Measurements from ENCODE around the gene CXXC5. TPM values are rescaled to one million over a fixed set of nuclear protein-coding genes. Genes with fewer than 3 reads are reported as not detected.

Gene CXXC5
- total and polyA plus RNA-seq, 9 of the 15 experiments (the other 6 are each of a cell fraction or from before 2014, with no cell fraction given) = 1.9 to 123 (median 45.8) TPM

DNA sequence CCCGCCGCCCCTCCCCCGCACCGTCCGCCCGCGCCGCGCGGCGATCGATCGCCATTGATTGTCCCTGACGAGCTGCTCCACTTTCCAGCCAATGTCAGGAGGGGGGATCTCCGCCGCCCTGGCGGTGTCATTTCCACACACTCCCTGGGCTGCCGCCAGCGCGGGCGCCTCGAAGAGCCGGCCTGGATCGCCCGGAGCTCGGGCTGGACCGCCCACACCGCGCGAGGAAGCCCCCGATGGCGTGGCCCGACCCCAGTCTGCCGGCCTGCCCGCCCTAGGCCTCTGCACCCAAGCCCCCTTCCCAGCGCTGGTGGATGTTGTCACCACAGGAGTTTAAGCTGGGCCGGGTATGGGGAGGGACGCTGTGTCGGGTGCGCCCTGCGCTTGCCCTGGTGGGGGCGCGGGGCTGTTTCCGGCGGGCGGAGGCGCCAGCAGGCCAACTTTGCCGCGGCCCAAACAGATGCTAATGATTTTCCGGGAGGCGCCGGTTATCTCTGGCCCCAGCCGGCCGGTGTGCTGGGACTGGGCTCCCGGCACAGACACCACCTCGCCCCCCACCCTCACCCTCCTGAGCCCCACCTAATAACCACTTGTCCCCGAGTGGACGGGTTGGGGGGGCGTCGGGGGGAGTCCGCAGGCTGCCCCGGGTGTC, 10.6 kb upstream of the CXXC5 start (continued):
- TF ChIP-seq FOSL1 (tag; conservative IDR thresholded peaks at IDR 0.05) = no peak
- TF ChIP-seq CREM (IDR thresholded peaks at IDR 0.05; ENCODE audit: low read depth) = peak; percentile 57; the same call in 1 of the 2 replicates
- TF ChIP-seq MECOM (CRISPR knock-in tag; IDR thresholded peaks at IDR 0.05) = peak; percentile 62; the same call in 1 of the 2 replicates
- TF ChIP-seq, protein P1, sequence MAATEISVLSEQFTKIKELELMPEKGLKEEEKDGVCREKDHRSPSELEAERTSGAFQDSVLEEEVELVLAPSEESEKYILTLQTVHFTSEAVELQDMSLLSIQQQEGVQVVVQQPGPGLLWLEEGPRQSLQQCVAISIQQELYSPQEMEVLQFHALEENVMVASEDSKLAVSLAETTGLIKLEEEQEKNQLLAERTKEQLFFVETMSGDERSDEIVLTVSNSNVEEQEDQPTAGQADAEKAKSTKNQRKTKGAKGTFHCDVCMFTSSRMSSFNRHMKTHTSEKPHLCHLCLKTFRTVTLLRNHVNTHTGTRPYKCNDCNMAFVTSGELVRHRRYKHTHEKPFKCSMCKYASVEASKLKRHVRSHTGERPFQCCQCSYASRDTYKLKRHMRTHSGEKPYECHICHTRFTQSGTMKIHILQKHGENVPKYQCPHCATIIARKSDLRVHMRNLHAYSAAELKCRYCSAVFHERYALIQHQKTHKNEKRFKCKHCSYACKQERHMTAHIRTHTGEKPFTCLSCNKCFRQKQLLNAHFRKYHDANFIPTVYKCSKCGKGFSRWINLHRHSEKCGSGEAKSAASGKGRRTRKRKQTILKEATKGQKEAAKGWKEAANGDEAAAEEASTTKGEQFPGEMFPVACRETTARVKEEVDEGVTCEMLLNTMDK (IDR thresholded peaks at IDR 0.05; ENCODE audit: borderline replicate concordance, insufficient read depth, low read depth, low read length, poor library complexity, severe bottlenecking) = peak; percentile 61
- TF ChIP-seq, protein P2, sequence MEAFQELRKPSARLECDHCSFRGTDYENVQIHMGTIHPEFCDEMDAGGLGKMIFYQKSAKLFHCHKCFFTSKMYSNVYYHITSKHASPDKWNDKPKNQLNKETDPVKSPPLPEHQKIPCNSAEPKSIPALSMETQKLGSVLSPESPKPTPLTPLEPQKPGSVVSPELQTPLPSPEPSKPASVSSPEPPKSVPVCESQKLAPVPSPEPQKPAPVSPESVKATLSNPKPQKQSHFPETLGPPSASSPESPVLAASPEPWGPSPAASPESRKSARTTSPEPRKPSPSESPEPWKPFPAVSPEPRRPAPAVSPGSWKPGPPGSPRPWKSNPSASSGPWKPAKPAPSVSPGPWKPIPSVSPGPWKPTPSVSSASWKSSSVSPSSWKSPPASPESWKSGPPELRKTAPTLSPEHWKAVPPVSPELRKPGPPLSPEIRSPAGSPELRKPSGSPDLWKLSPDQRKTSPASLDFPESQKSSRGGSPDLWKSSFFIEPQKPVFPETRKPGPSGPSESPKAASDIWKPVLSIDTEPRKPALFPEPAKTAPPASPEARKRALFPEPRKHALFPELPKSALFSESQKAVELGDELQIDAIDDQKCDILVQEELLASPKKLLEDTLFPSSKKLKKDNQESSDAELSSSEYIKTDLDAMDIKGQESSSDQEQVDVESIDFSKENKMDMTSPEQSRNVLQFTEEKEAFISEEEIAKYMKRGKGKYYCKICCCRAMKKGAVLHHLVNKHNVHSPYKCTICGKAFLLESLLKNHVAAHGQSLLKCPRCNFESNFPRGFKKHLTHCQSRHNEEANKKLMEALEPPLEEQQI (IDR thresholded peaks at IDR 0.05) = no peak
- TF ChIP-seq HSF4 (CRISPR knock-in tag; IDR thresholded peaks at IDR 0.05; ENCODE audit: borderline replicate concordance) = no peak
- TF ChIP-seq, protein P3, sequence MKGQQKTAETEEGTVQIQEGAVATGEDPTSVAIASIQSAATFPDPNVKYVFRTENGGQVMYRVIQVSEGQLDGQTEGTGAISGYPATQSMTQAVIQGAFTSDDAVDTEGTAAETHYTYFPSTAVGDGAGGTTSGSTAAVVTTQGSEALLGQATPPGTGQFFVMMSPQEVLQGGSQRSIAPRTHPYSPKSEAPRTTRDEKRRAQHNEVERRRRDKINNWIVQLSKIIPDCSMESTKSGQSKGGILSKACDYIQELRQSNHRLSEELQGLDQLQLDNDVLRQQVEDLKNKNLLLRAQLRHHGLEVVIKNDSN (CRISPR knock-in tag; IDR thresholded peaks at IDR 0.05) = no peak
- TF ChIP-seq CTBP1 (IDR thresholded peaks at IDR 0.05; ENCODE audit: borderline replicate concordance) = peak; percentile 98
- TF ChIP-seq MTA3 (IDR thresholded peaks at IDR 0.05; ENCODE audit: borderline replicate concordance) = peak; percentile 96
- TF ChIP-seq, protein P4, sequence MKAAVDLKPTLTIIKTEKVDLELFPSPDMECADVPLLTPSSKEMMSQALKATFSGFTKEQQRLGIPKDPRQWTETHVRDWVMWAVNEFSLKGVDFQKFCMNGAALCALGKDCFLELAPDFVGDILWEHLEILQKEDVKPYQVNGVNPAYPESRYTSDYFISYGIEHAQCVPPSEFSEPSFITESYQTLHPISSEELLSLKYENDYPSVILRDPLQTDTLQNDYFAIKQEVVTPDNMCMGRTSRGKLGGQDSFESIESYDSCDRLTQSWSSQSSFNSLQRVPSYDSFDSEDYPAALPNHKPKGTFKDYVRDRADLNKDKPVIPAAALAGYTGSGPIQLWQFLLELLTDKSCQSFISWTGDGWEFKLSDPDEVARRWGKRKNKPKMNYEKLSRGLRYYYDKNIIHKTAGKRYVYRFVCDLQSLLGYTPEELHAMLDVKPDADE (conservative IDR thresholded peaks at IDR 0.05; ENCODE audit: control insufficient read depth, low read depth, low read length) = peak; percentile 88
- TF ChIP-seq MAFG (tag; conservative IDR thresholded peaks at IDR 0.05) = no peak
- TF ChIP-seq, protein P5, sequence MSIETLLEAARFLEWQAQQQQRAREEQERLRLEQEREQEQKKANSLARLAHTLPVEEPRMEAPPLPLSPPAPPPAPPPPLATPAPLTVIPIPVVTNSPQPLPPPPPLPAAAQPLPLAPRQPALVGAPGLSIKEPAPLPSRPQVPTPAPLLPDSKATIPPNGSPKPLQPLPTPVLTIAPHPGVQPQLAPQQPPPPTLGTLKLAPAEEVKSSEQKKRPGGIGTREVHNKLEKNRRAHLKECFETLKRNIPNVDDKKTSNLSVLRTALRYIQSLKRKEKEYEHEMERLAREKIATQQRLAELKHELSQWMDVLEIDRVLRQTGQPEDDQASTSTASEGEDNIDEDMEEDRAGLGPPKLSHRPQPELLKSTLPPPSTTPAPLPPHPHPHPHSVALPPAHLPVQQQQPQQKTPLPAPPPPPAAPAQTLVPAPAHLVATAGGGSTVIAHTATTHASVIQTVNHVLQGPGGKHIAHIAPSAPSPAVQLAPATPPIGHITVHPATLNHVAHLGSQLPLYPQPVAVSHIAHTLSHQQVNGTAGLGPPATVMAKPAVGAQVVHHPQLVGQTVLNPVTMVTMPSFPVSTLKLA (conservative IDR thresholded peaks at IDR 0.05) = peak; percentile 79 to 91
- TF ChIP-seq KDM5B (IDR thresholded peaks at IDR 0.05; ENCODE audit: insufficient replicate concordance, low read depth, low read length) = no peak
- no peak for TF ChIP-seq XRCC3 (IDR thresholded peaks at IDR 0.05)
- TF ChIP-seq, protein P6, sequence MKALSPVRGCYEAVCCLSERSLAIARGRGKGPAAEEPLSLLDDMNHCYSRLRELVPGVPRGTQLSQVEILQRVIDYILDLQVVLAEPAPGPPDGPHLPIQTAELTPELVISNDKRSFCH (CRISPR knock-in tag; IDR thresholded peaks at IDR 0.05) = no peak
- TF ChIP-seq, protein P6 (tag; IDR thresholded peaks at IDR 0.05) = peak; percentile 60; the same call in 1 of the 2 replicates
- TF ChIP-seq GATAD2B (IDR thresholded peaks at IDR 0.05; ENCODE audit: borderline replicate concordance) = peak; percentile 57; the same call in 1 of the 2 replicates
- no peak for TF ChIP-seq STAG1 (CRISPR knock-in tag; IDR thresholded peaks at IDR 0.05; ENCODE audit: borderline replicate concordance)

Data from K562 (cell line).